HFFc6 (cell line): Measurements from ENCODE around the gene GRIN3A. TPM values are rescaled to one million over a fixed set of nuclear protein-coding genes. Genes with fewer than 3 reads are reported as not detected.
A peak's percentile ranks its signal among the peaks of the same experiment; 100 is the strongest.
"Not testable (repeated sequence)": the region's sequence is repeated elsewhere in the genome, so short reads cannot be mapped to it uniquely, and the experiment has no call there.

Source experiments
- DNase-seq: peaks from one replicate; pipeline ENCODE4 v3.0.0-alpha.2; 2018
- H3K27ac Mint-ChIP-seq: 2 replicates; pipeline ENCODE4 v1.8.0; 2020; ENCODE audit warnings: mild to moderate bottlenecking, mixed read lengths
- H3K27me3 Mint-ChIP-seq: 2 replicates; pipeline ENCODE4 v1.8.0; 2021; ENCODE audit warnings: mild to moderate bottlenecking, moderate library complexity, mixed read lengths; ENCODE audit not compliant: insufficient read depth
- H3K36me3 Mint-ChIP-seq: 2 replicates; pipeline ENCODE4 v1.8.0; 2021; ENCODE audit warnings: low read depth, mixed read lengths
- H3K4me1 Mint-ChIP-seq: 2 replicates; pipeline ENCODE4 v1.8.0; 2020; ENCODE audit warnings: low read depth, mixed read lengths
- H3K4me3 Mint-ChIP-seq: 2 replicates; pipeline ENCODE4 v1.8.0; 2020; ENCODE audit warnings: mild to moderate bottlenecking, moderate library complexity, mixed read lengths
- H3K9me3 Mint-ChIP-seq: 2 replicates; pipeline ENCODE4 v1.8.0; 2020; ENCODE audit warnings: mild to moderate bottlenecking, mixed read lengths
- CTCF ChIP-seq: fragments of 200-600 bp; sonication (generic); IDR thresholded peaks from 2 replicates; pipeline ENCODE4 v1.5.0; 2021; ENCODE audit warnings: antibody characterized with exemption, mild to moderate bottlenecking
- total RNA-seq, 6 experiments: library from RNA; stranded (reverse); fragmentation: NEBNext Ultra II Directional; extraction: Animal tissue kit (Norgen Biotek cat#: 25700); gene quantifications; 2 replicates in 1 of 6; 3 replicates in 5 of 6; pipeline ENCODE4 v1.2.3, GENCODE V29; 2021

The GRIN3A gene
- total RNA-seq, 6 experiments from 2014 or later, result not detected

- H3K27ac Mint-ChIP-seq, result no peak within 1 kb of the TSS
- H3K9me3 Mint-ChIP-seq, result no peaks in the 10 kb centered on the region
- peaks cover 24% of the 10 kb centered on the region for H3K4me1 Mint-ChIP-seq
- DNase-seq, result no peak
- H3K36me3 Mint-ChIP-seq, result no peaks in the 10 kb centered on the region
- 0 out of 2 replicates have a peak, but pooled peaks cover 2% of the 10 kb centered on the region for H3K27me3 Mint-ChIP-seq
- no peak for TF ChIP-seq CTCF
- no peak within 1 kb of the TSS; the same call in 1 of the 2 replicates for H3K4me3 Mint-ChIP-seq
Measured at GRCh38 chr9:101594796-101595195, 143.7 kb downstream of the GRIN3A start, which contains the start of gene PPP3R2. PPP3R2 (minus strand) TSS chr9:101594969; CDS start chr9:101594921, 48 bp downstream.

- TF ChIP-seq CTCF, result no peak
- Mint-ChIP-seq H3K9me3 (no peaks in the 10 kb centered on the region), H3K4me3 (no peak overlapping the region), H3K27ac (no peak overlapping the region), H3K36me3 (no peaks in the 10 kb centered on the region), H3K4me1 (peaks cover 24% of the 10 kb centered on the region), H3K27me3 (0 out of 2 replicates have a peak, but pooled peaks cover 2% of the 10 kb centered on the region)
- DNase-seq, result no peak
Measured at GRCh38 chr9:101593345-101593744, 145.1 kb downstream of the GRIN3A start.

- no peak for TF ChIP-seq CTCF
- no peak overlapping the region for H3K27ac Mint-ChIP-seq
Measured at GRCh38 chr9:101592788-101593187, 145.7 kb downstream of the GRIN3A start.

GRCh38 chr9:101591787-101592446, 146.5 kb downstream of the GRIN3A start:
- Mint-ChIP-seq H3K36me3 (no peaks in the 10 kb centered on the region), H3K27me3 (0 out of 2 replicates have a peak, but pooled peaks cover 2% of the 10 kb centered on the region), H3K4me1 (peaks cover 33% of the 10 kb centered on the region), H3K27ac (no peak overlapping the region), H3K4me3 (no peak overlapping the region), H3K9me3 (no peaks in the 10 kb centered on the region)
- DNase-seq, result no peak
- TF ChIP-seq CTCF, result no peak

More at GRCh38 chr9:101592788-101593187, 145.7 kb downstream of the GRIN3A start:
- Mint-ChIP-seq H3K9me3 (no peaks in the 10 kb centered on the region), H3K4me1 (peaks cover 28% of the 10 kb centered on the region), H3K36me3 (no peaks in the 10 kb centered on the region), H3K4me3 (no peak overlapping the region), H3K27me3 (0 out of 2 replicates have a peak, but pooled peaks cover 2% of the 10 kb centered on the region)
- DNase-seq, result no peak

GRCh38 chr9:101590901-101591300, 147.5 kb downstream of the GRIN3A start:
- Mint-ChIP-seq H3K27ac (no peak overlapping the region), H3K9me3 (no peaks in the 10 kb centered on the region), H3K4me1 (peaks cover 33% of the 10 kb centered on the region), H3K27me3 (0 out of 2 replicates have a peak, but pooled peaks cover 2% of the 10 kb centered on the region), H3K4me3 (no peak overlapping the region), H3K36me3 (no peaks in the 10 kb centered on the region)
- TF ChIP-seq CTCF, result no peak
- no peak for DNase-seq

- H3K36me3 Mint-ChIP-seq, H3K4me3 Mint-ChIP-seq, H3K27ac Mint-ChIP-seq, H3K27me3 Mint-ChIP-seq, H3K9me3 Mint-ChIP-seq: not testable (repeated sequence)
- peak; percentile 85 for DNase-seq
- peaks cover 33% of the 10 kb centered on the region for H3K4me1 Mint-ChIP-seq
Measured at GRCh38 chr9:101590074-101590473, 148.4 kb downstream of the GRIN3A start.
